Stimulated activated CD8-positive, alpha-beta memory T cell treated with anti-CD3 and anti-CD28 coated beads, Interleukin-2, amount 100 ng/mL, for 48 hours (primary cell): Measurements from ENCODE around the gene AARS1.
"Not testable (repeated sequence)": the region's sequence is repeated elsewhere in the genome, so short reads cannot be mapped to it uniquely, and the experiment has no call there.

ENCODE experiments used
- DNase-seq, 2 donors: peaks; one replicate each; pipeline ENCODE4 v3.0.0-alpha.2; 2020; ENCODE audit warnings: low read depth in 2 of 2

Gene AARS1

GRCh38 chr16:70224645-70225044 lies 64.7 kb downstream of the AARS1 start:
- DNase-seq: not testable (repeated sequence)

DNA sequence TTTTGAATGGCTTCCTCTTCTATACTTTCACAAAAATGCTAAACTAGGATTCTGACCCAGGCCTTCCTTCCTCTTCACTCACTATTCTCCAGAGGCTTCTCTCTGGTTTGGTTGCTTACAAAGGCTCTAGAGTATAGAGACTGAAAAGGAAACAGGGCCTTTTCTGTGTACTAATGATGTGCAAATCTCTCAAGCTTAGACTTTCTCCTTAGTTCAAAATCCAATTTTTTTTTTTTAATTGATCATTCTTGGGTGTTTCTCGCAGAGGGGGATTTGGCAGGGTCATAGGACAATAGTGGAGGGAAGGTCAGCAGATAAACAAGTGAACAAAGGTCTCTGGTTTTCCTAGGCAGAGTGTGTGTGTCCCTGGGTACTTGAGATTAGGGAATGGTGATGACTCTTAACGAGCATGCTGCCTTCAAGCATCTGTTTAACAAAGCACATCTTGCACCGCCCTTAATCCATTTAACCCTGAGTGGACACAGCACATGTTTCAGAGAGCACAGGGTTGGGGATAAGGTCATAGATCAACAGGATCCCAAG lies 65.3 kb downstream of the AARS1 start:
- not testable (repeated sequence) for DNase-seq

DNA sequence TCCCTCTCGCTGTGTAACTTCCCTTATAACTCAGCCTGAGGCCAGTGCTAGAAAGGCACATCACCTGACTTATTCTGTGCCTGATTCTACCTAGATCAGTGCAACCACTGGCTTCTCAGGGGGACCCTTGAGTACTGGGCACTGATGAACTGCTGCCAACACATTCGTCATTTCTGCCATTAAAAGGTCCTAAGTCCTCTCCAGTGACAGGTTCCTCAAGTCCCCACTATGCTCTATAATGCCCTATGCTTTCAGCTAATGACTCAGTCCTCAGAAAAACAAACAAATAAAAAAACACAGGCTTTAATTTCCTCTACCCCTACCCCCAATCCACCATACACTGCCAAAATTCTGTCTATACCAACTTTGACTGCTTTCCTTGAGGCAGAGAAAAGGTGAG lies 66.1 kb downstream of the AARS1 start:
- DNase-seq: not testable (repeated sequence)

GRCh38 chr16:70222574-70222973 lies 66.7 kb downstream of the AARS1 start:
- peak in 1 of 2 donors; percentile 3 for DNase-seq

DNA sequence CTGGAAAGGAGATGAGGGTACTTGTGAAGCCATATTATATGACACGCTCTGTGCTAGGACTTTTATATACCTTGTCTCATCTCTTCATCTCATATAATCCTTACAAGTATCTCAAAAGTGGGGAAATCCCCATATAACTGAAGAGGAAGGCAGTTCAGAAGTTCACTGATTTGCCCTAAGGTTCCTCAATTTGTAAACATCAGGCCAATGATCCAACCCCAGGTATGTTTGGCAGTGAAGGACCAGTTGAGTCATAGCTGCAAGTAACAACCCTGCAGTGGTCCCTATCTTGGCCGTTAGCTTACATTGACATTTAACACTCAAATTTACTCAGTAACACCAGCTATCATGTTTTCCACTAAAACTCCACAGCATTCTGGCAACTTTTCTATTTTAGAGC lies 70.7 kb downstream of the AARS1 start:
- DNase-seq: not testable (repeated sequence)

GRCh38 chr16:70206382-70206781 lies 82.9 kb downstream of the AARS1 start:
- DNase-seq: not testable (repeated sequence)

GRCh38 chr16:70204668-70205405 lies 84.5 kb downstream of the AARS1 start:
- DNase-seq: not testable (repeated sequence)

GRCh38 chr16:70204010-70204409 lies 85.3 kb downstream of the AARS1 start:
- not testable (repeated sequence) for DNase-seq

DNA sequence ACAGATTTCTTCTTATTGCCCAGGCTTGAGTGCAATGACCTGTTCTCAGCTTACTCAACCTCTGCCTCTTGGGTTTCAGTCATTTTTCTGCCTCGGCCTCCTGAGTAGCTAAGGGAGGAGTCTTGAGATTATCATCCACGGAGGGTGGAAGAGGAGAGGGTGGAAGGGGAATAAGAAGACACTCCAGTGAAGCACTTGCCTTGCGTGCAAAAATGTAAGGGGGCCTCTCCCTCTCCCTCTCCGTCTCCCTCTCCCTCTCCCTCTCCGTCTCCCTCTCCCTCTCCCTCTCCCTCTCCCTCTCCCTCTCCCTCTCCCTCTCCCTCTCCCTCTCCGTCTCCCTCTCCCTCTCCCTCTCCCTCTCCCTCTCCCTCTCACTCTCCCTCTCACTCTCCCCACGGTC lies 85.8 kb downstream of the AARS1 start:
- DNase-seq: not testable (repeated sequence)
